GM18951 (cell line): ENCODE results near the gene PLXDC2.

Source experiments
- POLR2A ChIP-seq: IDR thresholded peaks from 4 replicates; pipeline ENCODE4 v1.6.1; 2011; ENCODE audit warnings: mild to moderate bottlenecking; ENCODE audit not compliant: insufficient read length, insufficient read depth; ENCODE audit errors: extremely low read depth
- in situ Hi-C: fragments of 300-500 bp; cut with MboI; formaldehyde crosslinking; loops from one replicate; pipeline ENCODE4 v1.12.0; 2022; ENCODE audit warnings: low sequenced_read_pairs, mixed read lengths, inconsistent platforms; ENCODE audit not compliant: unreplicated experiment

The PLXDC2 gene

DNA sequence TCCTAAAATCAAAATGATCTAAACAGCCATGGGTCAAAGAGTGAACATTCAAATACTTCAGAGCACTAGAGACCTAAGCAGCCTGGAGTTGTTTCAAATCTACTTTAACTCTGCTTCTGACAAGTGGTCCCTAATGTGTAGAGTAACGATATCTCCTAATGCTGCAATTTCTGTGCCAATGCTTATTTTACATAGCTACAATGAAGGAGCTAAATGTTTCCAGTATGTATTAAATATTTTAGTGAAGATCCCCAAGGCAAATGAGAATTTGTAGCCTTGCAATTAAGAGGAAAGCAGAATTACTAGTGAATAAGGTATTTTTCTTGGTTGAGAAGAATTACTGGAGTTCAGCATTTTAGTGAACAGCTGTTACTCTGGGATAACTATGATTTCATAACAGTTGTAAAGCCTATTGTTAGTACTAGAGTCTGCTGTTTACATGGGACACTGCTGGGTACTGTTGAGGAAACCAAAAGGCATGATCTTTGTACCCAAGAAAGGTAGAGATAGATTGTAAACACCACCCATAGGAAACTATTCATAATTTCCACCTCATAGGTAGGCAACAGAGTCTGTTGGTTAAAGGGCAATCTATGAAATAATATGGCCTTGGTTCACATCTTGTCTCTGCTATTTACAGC lies 271.9 kb downstream of the PLXDC2 start:
- TF ChIP-seq POLR2A = no peak
- in situ Hi-C loops = no loop called here

DNA sequence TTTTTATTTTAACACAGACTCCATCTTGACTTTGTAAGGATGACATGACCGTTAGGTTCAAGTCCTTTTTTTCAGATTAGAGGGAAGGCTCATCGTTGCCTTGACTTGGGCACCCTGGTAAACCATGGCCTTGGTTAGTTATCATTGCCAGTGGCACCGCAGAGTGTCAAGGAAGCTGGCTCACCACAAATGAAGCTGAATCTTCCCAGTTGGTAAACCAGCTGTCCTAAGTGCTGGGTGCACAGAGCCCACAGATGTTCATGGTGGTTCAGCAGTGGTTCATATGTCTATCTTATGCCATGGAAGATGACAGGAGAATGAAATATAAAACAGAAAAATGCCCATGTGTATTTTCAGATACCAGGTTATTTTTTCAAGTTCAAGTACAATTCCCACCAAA lies 273.6 kb downstream of the PLXDC2 start:
- in situ Hi-C loops = no loop called here
- no peak for TF ChIP-seq POLR2A

- in situ Hi-C loops = no loop called here
- TF ChIP-seq POLR2A = no peak
Observed at GRCh38 chr10:20090831-20091230, 274.6 kb downstream of the PLXDC2 start.

DNA sequence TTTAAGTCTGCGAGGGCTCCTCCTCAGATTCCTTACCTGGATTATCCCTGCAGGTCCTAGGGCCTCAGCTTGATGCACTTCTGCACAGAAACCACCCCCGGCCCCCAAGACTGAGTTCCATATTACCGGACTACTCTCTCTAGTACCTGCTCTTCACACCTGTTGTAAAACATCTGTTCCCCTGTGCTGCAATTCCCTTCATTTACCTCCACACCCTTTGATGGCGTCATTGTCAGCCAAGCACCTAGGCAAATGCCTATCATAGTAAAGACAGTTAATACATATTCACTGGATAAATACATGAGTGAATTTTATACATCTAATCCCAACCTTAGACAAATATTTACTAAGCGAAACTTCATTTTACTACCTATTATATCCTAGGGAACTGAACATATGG lies 275.5 kb downstream of the PLXDC2 start:
- in situ Hi-C loops = no loop called here
- TF ChIP-seq POLR2A = no peak

DNA sequence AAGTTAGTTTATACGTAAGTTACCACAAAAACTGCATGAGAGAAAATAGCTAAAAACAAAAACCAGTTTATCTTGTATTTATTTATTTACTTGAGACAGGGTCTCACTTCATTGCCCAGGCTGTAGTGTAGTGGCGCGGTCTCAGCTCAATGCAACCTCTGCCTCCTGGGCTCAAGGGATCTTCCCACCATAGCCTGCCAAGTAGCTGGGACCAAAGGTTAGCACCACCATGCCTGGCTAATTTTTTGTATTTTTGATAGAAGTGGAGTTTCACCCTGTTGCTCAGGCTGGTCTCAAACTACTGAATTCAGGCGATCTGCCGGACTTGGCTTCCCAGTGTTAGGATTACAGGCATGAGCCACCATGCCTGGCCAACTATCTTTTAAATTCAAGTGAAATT lies 277.4 kb downstream of the PLXDC2 start:
- no peak for TF ChIP-seq POLR2A
- in situ Hi-C loops = no loop called here

GRCh38 chr10:20094226-20094976 lies 278.2 kb downstream of the PLXDC2 start:
- TF ChIP-seq POLR2A = no peak
- in situ Hi-C loops = no loop called here

DNA sequence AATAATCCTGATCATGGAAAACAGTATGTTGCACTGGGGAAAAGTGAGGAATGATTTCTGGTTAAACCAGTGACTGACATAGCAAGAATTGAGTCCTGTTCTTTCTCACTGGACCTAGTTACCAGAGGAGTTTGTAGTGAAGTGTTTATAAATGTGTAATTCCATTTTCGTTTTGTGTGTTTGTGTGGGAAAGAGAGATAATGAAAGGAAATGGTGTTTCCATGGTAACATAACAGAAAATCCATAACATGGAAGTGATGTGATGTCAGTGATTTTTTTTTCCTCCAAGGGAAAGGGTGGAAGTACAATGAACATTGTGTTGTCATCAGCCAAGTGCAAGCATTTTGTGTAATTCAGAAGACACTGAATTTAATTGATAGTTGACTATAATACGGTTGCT lies 283.9 kb downstream of the PLXDC2 start:
- TF ChIP-seq POLR2A = no peak
- in situ Hi-C loops = no loop called here

GRCh38 chr10:20105236-20105635 lies 289.0 kb downstream of the PLXDC2 start:
- in situ Hi-C loops = no loop called here
- TF ChIP-seq POLR2A = no peak

GRCh38 chr10:20105931-20106330 lies 289.7 kb downstream of the PLXDC2 start:
- in situ Hi-C loops = no loop called here
- no peak for TF ChIP-seq POLR2A

- in situ Hi-C loops = no loop called here
- no peak for TF ChIP-seq POLR2A
Observed at GRCh38 chr10:20108021-20108420, 291.8 kb downstream of the PLXDC2 start.

GRCh38 chr10:20109613-20110012 lies 293.4 kb downstream of the PLXDC2 start:
- in situ Hi-C loops = no loop called here
- no peak for TF ChIP-seq POLR2A

DNA sequence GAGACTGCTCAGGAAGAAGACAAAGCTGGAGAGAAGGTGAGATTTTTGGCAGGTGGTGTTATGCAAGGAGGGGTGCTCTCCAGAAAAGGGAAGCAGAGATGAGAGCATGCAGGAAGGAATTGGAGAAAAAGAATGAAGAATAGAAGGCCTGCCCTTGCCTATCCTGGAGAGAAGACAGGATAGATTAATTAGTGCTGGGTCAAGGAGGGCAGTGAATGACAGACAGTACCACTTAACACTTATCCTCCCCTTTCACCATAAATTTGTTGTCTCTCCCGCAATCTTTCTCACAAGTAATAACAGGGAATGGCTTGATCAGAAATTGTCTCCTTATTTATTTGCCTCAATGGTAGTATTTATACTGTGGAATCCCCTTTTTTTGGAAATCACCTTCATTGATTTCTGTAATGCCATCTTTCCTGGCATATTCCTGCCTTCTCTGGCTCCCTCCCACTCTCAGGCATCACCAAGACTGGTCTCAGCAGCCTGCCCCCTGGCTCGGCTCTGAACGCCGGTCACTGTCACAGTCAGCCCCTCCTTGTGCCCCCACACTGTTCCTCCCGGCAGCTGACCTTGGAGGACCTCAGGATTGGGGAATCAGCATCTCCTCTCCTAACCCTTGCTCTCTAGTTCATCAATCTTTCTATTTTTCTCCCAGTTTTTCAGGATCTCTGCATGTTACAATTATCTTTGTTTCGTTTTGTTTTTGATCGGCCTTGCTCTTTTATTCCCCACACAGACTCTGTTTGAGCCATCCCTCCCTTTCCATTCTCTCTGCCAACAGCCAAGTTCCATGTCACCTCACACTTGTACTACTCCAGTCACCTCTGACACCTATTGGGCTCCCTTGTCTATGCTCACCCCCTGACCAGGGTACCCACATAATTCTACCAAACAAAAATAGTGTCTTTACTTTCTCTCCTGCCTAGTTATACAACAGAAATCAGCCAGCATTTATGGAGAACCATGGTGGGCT lies 294.2 kb downstream of the PLXDC2 start:
- TF ChIP-seq POLR2A = no peak
- in situ Hi-C loops = no loop called here

- in situ Hi-C loops = no loop called here
- TF ChIP-seq POLR2A = no peak
Observed at GRCh38 chr10:20114179-20114578, 297.9 kb downstream of the PLXDC2 start.
